HG03025 (cell line): ENCODE data around the gene ATP11A.
"Not testable (repeated sequence)": the region's sequence is repeated elsewhere in the genome, so short reads cannot be mapped to it uniquely, and the experiment has no call there.

ENCODE experiments used
- ATAC-seq: cut with Tn5 transposase; IDR thresholded peaks from one replicate; pipeline ENCODE4 v1.9.1; 2021; ENCODE audit warnings: mild to moderate bottlenecking, moderate library complexity; ENCODE audit not compliant: unreplicated experiment, low FRiP score

ATP11A gene

DNA sequence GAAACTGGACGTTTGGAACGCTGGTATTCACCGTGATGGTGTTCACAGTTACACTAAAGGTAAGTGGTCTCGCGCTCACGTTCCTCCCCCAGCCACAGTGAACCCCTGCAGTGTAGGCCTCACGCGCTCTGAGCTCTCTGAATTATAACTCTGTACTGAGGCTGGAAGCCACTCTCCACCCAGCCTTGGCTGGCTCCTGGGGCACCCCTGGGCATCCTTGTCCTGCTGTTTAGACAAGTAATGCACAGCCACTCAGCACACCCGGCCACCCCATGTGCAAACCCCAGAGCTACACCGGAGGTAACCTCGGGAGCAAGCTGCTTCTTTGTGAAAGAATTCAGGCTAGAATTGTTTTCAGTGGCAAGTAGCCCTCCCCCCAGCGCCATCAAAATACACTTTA is 181.9 kb downstream of the ATP11A start:
- ATAC-seq, result no peak

GRCh38 chr13:112872657-112873631 is 183.1 kb downstream of the ATP11A start:
- ATAC-seq, result not testable (repeated sequence)

- peak; percentile 80 for ATAC-seq
These were observed 184.3 kb downstream of the ATP11A start for GRCh38 chr13:112873851-112874750.

DNA sequence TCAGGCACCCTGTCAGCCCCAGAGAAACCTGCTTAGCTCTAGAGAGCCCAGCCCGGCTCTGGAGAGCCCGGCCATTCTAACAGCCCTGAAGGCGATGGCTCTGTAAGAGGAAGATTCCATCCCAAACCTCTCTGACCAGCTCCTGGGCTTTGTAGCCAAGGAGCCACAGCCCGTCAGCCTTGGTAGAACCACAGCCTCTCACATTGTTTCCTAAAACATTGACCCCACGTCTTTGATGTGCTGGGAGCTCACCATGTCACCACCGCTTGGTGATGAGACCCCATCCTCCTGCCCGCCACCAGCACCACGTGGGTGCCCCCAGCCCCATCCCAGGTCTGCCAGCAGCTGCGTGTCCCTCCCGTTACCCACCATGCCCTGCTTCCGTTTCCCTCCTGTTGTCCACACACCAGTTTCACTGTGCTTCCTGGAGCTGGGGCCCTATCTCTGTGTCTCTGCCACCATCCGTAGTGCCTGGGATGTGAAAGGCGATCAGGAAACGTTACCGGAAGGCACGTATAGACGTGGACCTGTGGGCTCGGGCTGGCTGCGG is 185.0 kb downstream of the ATP11A start:
- no peak for ATAC-seq

DNA sequence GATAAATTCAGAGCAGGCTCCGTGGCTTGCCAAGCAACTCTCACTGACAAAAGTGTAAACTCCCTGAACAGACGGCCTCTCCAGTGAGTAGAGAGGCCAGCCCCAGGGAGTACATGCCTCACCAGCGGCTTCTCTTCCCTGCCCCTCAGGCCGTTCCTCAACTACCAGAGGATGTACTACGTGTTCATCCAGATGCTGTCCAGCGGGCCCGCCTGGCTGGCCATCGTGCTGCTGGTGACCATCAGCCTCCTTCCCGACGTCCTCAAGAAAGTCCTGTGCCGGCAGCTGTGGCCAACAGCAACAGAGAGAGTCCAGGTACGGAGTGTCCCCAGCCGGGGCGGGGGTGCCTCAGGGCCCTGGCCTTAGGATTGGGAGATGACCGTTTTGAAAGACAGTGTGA is 185.8 kb downstream of the ATP11A start:
- no peak for ATAC-seq

DNA sequence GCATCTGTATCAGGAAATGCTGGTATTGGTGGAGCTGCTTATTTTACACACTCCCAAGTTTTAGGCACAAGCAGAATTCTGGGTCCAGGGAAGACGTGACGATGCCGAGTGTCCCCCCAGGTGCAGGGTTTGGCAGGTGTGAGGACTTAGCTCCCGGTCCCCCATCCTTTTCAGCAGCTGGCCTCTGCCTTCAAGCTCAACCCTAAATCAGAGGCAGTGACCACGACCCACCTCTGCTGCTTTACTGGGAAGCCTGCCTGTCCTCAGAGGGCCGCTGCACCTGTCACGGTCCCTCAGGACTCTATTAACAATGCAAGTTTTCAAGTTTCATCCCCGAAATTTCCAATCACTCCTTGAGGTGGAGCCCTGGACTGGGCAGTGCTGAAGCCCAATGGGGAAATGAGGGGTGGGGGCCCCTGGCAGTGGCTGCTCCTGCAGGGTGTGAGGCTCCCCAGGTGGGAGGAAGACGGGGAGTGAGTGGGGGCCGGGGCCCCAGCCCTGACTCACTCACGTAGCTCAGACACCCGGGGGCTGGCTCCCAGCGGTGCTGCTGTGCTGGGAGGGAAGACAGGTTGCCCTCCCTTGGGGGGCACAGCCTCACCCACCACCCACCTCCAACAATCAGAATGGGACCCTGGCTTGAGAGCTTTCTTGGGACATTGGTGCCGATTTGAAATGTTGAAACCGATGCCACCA is 186.6 kb downstream of the ATP11A start:
- ATAC-seq, result no peak

DNA sequence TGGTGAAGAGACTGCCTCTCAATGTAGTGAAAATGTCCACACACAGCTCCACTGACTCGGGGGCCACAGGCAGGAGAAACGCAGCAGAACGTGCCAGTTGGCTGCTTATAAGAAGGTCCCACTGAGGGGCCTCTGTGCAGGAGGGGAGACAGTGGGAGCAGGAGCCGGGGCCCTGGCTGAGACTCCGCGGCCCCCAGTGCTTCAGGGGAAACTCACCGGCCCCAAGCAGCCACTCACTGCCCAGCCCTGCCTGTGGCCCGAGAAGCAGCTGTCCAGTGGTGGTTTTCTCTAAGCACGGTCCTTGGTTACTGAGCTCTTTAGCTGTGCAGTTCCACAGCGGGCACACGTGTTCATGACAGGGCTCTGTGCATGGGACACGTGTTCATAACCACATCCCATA is 187.2 kb downstream of the ATP11A start:
- no peak for ATAC-seq

- ATAC-seq, result no peak
These were observed 187.7 kb downstream of the ATP11A start for GRCh38 chr13:112877539-112877938.

DNA sequence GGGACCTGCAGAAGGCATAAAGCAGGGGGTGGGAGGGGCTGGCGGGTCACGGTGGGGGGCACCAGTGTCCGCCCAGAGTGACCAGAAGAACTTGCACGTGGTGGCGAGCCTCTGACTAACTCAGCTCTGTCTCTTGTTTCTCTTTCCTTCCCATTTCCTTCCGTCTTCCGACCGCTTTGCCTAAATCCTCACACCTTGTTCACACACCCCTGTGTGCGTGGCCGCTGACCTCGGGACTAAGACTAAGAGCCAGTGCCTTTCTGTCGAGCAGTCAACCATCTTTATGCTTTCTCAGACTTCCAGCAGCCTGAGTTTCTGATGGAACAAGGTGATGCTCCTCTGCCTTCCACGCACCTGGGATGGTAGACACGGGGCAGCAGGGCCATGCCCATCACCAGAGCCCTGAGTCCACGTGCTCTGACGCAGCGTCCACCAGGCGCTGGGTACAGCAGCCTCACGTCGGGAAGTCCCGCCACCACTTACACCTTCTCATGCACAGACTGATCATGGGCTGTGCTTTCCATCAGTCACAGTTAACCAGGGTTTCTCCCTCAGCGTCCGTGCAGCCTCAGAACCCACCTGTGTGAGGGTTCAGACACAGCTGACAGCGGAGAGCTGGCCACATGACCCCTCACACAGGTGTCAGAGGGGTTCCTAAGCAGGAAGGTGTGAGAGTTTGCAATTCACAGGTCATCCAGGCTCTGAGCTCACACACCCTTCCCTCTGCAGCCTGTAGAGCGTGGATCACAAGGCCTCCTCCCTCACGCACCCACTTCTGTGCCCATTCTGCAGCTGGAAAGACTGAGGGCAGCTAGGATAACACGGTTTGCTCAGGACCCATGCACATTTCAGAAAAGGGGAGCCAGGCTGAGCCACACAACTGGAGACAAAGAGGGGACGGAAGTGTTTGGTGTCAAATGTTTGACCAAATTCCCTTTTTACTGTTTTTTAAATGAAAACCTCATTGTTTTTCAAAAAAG is 188.4 kb downstream of the ATP11A start:
- no peak for ATAC-seq

- no peak for ATAC-seq
These were observed 189.5 kb downstream of the ATP11A start for GRCh38 chr13:112879283-112879833.

DNA sequence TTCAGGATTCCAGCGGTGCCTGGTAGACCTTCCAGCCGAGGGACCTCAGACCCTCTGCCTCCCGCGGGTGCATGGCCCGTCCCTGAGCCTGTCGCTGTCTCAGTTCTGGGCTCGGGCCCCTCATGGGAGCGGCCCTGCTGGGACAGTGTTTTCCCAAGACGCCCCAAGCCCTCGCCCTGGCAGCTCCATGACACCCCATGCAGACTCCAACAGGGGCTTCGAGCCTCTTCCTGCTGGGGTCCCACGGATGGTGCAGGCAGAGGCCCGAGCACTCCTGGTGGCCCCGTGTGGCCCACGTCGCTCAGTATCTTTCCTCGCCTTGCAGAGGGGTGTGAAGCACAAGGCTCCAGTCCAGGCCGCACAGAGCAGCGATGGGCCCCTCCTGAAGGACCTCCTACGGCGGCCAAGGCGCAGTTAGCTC is 190.4 kb downstream of the ATP11A start:
- ATAC-seq, result no peak

GRCh38 chr13:112880976-112881540 is 191.2 kb downstream of the ATP11A start:
- no peak for ATAC-seq

- no peak for ATAC-seq
These were observed 192.1 kb downstream of the ATP11A start for GRCh38 chr13:112881656-112882554.

DNA sequence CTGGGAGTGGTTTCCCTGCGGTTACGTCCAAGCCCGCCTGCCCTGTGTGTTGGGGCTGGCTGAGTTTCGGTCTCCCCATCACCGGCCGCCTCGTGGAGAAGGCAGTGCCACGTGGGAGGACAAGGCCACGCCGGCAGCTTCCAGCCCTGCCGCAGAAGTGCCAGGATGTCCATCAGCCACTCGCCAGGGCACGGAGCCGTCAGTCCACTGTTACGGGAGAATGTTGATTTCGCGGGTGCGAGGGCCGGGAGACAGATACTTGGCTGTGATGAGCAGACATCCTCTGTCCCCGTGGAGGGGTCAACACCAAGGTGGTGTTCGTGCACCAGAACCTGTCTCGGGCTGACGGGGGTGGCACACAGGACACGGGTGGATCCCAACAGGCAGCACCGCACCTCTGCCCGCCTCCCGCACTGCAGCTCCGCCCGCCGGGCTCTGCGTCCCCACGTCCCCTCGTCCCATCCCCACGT is 192.8 kb downstream of the ATP11A start:
- no peak for ATAC-seq

DNA sequence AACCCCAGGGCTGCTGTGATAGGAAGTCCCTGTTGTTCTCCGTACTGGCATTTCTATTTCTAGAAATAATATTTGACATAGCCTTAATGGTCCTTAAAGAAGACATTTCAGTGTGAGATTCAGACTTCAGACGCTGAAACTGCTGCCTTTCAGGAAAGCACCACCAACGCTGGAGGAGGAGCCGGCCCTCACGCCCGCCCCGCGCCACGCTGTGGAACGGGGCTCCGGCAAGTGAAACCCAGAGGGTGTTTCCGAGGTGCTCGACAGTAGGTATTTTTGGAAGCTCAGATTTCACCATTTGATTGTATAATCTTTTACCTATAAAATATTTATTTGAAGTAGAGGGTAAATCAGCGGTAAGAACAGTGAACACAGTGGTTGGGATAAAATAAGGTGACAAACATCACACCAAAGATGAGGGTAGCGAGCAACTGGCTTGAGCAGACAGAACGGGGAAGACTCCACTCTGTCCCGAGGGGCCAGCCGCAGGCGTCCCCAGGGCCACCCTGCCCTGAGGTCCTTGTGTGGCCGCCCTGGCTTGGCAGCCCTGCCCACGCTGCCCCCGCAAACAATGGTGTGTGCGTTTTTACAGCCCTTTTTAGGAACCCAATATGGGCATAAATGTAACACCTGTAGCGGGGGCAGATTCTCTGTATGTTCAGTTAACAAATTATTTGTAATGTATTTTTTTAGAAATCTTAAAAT is 193.6 kb downstream of the ATP11A start:
- ATAC-seq, result no peak

GRCh38 chr13:112884700-112885099 is 194.9 kb downstream of the ATP11A start:
- not testable (repeated sequence) for ATAC-seq
